NT2/D1 (cell line): ENCODE measurements around the gene GYS1.

Source experiments
- SUZ12 ChIP-seq: IDR thresholded peaks from 2 replicates; pipeline ENCODE4 v1.6.1; 2011; ENCODE audit not compliant: insufficient read length, insufficient read depth; ENCODE audit errors: extremely low read depth
- ZNF274 ChIP-seq: IDR thresholded peaks from 2 replicates; pipeline ENCODE4 v1.6.1; 2011; ENCODE audit warnings: mild to moderate bottlenecking, low read depth, low read length

- TF ChIP-seq ZNF274, result no peak
- no peak for TF ChIP-seq SUZ12
Observed at GRCh38 chr19:49009828-49010227, 16.7 kb upstream of the GYS1 start.
